ENCODE measurements around the gene RPL37A. TPM values are rescaled to one million over a fixed set of nuclear protein-coding genes. Genes with fewer than 3 reads are reported as not detected.
"Not testable (repeated sequence)": the region's sequence is repeated elsewhere in the genome, so short reads cannot be mapped to it uniquely, and the experiment has no call there.

The RPL37A gene
- total RNA-seq, 1 experiment from 2014 or later = 3,026 TPM

GRCh38 chr2:216518566-216519119, 20.0 kb downstream of the RPL37A start:
- not testable (repeated sequence) for H3K27me3 ChIP-seq (ENCODE audit: control insufficient read depth, insufficient read depth, low read length); H3K36me3 ChIP-seq (replicated peaks; ENCODE audit: control insufficient read depth, insufficient read depth, low read length); H3K4me3 ChIP-seq (ENCODE audit: insufficient read depth, low read depth, low read length); DNase-seq

DNA sequence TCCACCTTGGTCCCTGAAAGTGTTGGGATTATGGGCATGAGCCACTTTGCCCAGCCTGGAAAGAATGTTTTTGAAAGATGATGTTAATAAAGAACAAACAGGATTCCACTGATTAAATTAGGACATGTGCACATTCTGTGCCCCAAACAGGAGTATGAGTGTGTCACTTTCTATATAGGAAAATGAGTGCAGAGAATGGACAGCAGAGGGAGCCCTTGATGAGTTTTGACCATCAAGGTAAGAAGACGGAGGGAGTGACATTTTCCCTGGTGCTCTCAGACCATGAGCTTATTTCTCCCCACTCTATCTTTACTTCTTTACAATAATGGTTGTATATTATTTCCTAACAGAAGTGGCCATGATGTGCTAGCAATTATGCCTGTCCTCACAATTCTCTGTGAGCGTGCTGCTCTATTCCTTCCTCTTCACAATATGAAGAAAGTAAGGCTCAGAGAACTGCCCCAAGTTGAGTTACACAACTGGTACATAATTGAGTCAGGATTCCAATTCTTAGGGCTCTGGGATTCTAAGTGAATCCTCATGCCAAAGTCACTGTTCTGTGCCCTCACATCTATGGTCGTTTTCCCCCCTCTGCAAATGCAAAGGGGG, 20.6 kb downstream of the RPL37A start:
- peak; percentile 43 for DNase-seq
- Histone ChIP-seq H3K36me3 (replicated peaks; ENCODE audit: control insufficient read depth, insufficient read depth, low read length) (peaks cover 8% of the 10 kb centered on the region), H3K4me3 (ENCODE audit: insufficient read depth, low read depth, low read length) (no peak overlapping the region), H3K27me3 (ENCODE audit: control insufficient read depth, insufficient read depth, low read length) (no peaks in the 10 kb centered on the region)

DNA sequence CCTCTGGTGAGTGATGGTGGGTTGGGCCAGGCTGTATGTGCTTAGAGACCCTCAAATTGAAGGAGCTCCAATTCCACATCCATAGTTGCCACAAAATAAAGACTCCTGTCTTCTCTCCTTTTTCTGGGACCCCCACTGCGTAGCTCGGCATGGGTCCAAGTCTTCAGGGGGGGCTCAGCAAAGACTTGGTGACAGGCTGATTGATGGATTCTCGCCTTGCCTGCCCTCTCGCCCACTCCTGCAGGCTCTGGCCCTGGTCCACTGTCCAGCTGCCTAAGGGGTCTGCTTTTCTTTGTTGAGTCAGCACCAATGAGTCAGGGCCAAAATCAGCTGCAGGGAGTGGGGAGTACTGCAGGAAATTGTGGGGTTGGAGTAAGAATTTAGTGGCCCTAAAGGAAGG, 21.5 kb downstream of the RPL37A start:
- no peak for DNase-seq
- no peak overlapping the region for H3K4me3 ChIP-seq (ENCODE audit: insufficient read depth, low read depth, low read length)
- H3K36me3 ChIP-seq (replicated peaks; ENCODE audit: control insufficient read depth, insufficient read depth, low read length) = peaks cover 8% of the 10 kb centered on the region
- H3K27me3 ChIP-seq (ENCODE audit: control insufficient read depth, insufficient read depth, low read length) = no peaks in the 10 kb centered on the region

- DNase-seq = no peak
- H3K27me3 ChIP-seq (ENCODE audit: control insufficient read depth, insufficient read depth, low read length) = no peaks in the 10 kb centered on the region
- H3K4me3 ChIP-seq (ENCODE audit: insufficient read depth, low read depth, low read length) = no peak overlapping the region
- peaks cover 8% of the 10 kb centered on the region for H3K36me3 ChIP-seq (replicated peaks; ENCODE audit: control insufficient read depth, insufficient read depth, low read length)
Observed at GRCh38 chr2:216522892-216523502, 24.4 kb downstream of the RPL37A start.

DNA sequence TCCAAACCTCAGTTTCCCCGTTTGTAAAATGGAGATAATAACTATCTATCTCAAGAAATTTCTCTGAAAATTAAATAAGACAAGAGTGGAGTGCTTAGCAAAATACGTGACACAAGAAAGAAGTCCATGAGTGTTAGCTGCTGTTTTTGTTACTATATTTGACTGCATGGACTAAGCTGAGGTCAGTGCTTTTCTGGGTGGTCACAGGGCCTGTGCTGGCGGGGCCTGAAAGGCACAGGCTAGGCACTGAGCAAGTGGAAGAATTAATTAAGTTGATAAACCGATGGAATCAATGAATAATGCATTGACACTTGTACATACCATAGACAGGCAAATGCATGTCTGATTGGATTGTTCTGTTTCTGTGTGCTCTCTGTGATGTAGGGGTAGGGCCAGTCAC, 27.3 kb downstream of the RPL37A start:
- Histone ChIP-seq H3K4me3 (ENCODE audit: insufficient read depth, low read depth, low read length) (no peak overlapping the region), H3K36me3 (replicated peaks; ENCODE audit: control insufficient read depth, insufficient read depth, low read length) (peaks cover 2% of the 10 kb centered on the region), H3K27me3 (ENCODE audit: control insufficient read depth, insufficient read depth, low read length) (no peaks in the 10 kb centered on the region)
- DNase-seq = no peak

GRCh38 chr2:216526939-216527338, 28.3 kb downstream of the RPL37A start:
- no peak overlapping the region for H3K4me3 ChIP-seq (ENCODE audit: insufficient read depth, low read depth, low read length)

DNA sequence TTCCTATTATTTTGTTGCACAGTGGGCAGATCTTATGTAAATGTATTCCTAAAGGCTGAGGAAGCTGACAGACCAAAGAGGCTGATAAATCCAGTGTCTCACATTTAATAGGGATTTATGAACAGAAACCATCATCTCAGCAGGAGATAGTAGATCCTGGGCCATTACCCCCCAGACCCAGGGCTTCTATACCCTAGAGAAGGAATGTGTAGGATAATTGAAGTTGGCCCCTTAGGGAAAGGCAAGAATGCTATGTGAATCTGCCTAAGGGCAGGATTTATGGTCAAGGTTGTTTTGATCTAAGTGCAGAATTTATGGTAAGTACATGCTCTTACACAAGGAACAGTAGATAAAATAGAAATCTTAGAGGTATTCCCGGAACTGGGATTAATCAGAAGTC, 29.0 kb downstream of the RPL37A start:
- DNase-seq = no peak
- no peaks in the 10 kb centered on the region for H3K27me3 ChIP-seq (ENCODE audit: control insufficient read depth, insufficient read depth, low read length)
- H3K36me3 ChIP-seq (replicated peaks; ENCODE audit: control insufficient read depth, insufficient read depth, low read length) = no peaks in the 10 kb centered on the region
- no peak overlapping the region for H3K4me3 ChIP-seq (ENCODE audit: insufficient read depth, low read depth, low read length)

More at GRCh38 chr2:216526939-216527338, 28.3 kb downstream of the RPL37A start:
- DNase-seq = no peak
- no peaks in the 10 kb centered on the region for H3K27me3 ChIP-seq (ENCODE audit: control insufficient read depth, insufficient read depth, low read length)
- no peaks in the 10 kb centered on the region for H3K36me3 ChIP-seq (replicated peaks; ENCODE audit: control insufficient read depth, insufficient read depth, low read length)

DNA sequence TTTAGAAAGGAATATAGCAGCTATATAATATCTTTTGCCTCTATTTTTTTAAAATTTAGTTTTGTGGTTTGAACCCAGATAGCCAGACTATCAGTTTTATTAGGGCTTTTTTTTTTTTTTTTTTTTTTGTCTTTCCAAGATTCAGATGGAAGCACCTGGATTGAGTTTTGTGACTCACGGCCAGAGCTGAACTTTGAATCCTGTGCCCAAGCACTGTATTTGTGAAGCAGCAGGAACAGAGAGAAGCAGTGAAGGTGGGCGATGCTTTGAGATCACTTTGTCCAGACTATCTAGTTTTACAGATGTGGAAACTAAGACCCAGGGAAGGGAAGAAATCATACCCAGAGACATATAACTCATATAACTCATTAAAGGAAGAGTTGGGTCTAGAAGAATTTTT, 33.9 kb downstream of the RPL37A start:
- no peak for DNase-seq
- Histone ChIP-seq H3K4me3 (ENCODE audit: insufficient read depth, low read depth, low read length) (no peak overlapping the region), H3K36me3 (replicated peaks; ENCODE audit: control insufficient read depth, insufficient read depth, low read length) (0 out of 2 replicates have a peak, but pooled peaks cover 1% of the 10 kb centered on the region), H3K27me3 (ENCODE audit: control insufficient read depth, insufficient read depth, low read length) (no peaks in the 10 kb centered on the region)

DNA sequence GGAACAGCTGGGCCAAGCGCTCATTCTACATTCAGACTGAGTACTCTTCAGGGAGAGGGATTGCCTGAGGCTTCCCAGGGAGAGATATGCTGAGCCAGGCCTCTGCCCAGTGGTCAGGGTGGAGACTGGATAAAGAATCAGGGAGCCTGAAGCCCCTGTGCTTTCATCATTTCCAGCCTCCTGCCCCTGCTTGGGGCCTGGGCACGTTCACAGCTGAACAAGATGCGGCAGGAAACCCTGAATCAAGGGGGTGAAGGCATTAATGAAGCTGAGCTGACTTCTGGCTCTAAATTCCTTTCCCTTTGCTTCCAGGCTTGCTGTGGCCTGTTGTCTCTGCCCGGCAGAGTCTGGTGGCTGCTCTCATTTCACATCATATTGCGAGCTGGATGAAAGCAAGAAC, 35.0 kb downstream of the RPL37A start:
- DNase-seq = no peak
- Histone ChIP-seq H3K4me3 (ENCODE audit: insufficient read depth, low read depth, low read length) (no peak overlapping the region), H3K36me3 (replicated peaks; ENCODE audit: control insufficient read depth, insufficient read depth, low read length) (peaks cover 1% of the 10 kb centered on the region; the same call in 1 of the 2 replicates), H3K27me3 (ENCODE audit: control insufficient read depth, insufficient read depth, low read length) (no peaks in the 10 kb centered on the region)

DNA sequence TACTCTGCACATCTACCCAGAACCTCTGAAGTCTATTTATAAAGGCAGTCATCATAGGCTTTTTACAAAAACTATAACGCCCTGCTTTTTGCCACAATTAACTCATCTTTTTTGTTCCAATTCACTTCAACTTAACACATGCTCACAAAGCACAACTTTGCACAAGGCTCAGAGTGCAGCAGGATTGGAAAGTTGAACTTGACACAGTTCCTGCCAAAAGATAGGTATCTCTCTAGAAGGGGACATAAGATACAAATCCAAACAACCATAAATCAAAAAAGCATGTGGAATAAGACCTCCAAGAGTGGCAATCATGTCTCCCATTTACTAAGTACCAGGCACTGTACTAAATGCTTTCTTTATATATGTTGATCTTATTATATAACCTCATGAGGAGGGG, 36.2 kb downstream of the RPL37A start:
- no peaks in the 10 kb centered on the region for H3K27me3 ChIP-seq (ENCODE audit: control insufficient read depth, insufficient read depth, low read length)
- peaks cover 1% of the 10 kb centered on the region; the same call in 1 of the 2 replicates for H3K36me3 ChIP-seq (replicated peaks; ENCODE audit: control insufficient read depth, insufficient read depth, low read length)
- H3K4me3 ChIP-seq (ENCODE audit: insufficient read depth, low read depth, low read length) = no peak overlapping the region
- DNase-seq = no peak

GRCh38 chr2:216535454-216535995, 36.9 kb downstream of the RPL37A start:
- Histone ChIP-seq H3K4me3 (ENCODE audit: insufficient read depth, low read depth, low read length) (no peak overlapping the region), H3K27me3 (ENCODE audit: control insufficient read depth, insufficient read depth, low read length) (no peaks in the 10 kb centered on the region), H3K36me3 (replicated peaks; ENCODE audit: control insufficient read depth, insufficient read depth, low read length) (peaks cover 1% of the 10 kb centered on the region; the same call in 1 of the 2 replicates)
- no peak for DNase-seq

- H3K4me3 ChIP-seq (ENCODE audit: insufficient read depth, low read depth, low read length) = no peak overlapping the region
- no peaks in the 10 kb centered on the region for H3K27me3 ChIP-seq (ENCODE audit: control insufficient read depth, insufficient read depth, low read length)
- peaks cover 1% of the 10 kb centered on the region; the same call in 1 of the 2 replicates for H3K36me3 ChIP-seq (replicated peaks; ENCODE audit: control insufficient read depth, insufficient read depth, low read length)
- no peak for DNase-seq
Observed at GRCh38 chr2:216536734-216537210, 38.1 kb downstream of the RPL37A start.

DNA sequence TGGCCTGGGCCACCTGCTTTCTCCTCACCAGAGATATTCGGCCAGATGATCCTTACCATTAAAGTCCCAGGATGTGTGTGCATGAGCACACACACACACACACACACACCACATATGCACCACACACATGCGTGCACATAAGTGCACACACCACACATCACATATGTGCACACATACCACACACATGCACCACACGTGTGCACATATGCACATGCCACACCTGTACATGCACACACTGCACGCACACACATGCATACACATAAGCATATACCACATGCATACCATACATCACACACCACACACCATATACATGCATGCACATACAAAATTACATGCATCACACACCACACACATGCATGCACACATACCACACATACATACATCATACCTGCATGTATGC, 38.7 kb downstream of the RPL37A start:
- H3K36me3 ChIP-seq (replicated peaks; ENCODE audit: control insufficient read depth, insufficient read depth, low read length) = peaks cover 1% of the 10 kb centered on the region; the same call in 1 of the 2 replicates
- no peak overlapping the region for H3K4me3 ChIP-seq (ENCODE audit: insufficient read depth, low read depth, low read length)
- H3K27me3 ChIP-seq (ENCODE audit: control insufficient read depth, insufficient read depth, low read length) = no peaks in the 10 kb centered on the region
- no peak for DNase-seq

GRCh38 chr2:216538538-216538937, 39.9 kb downstream of the RPL37A start:
- no peaks in the 10 kb centered on the region for H3K27me3 ChIP-seq (ENCODE audit: control insufficient read depth, insufficient read depth, low read length)
- H3K36me3 ChIP-seq (replicated peaks; ENCODE audit: control insufficient read depth, insufficient read depth, low read length) = peaks cover 1% of the 10 kb centered on the region; the same call in 1 of the 2 replicates
- no peak for DNase-seq
- H3K4me3 ChIP-seq (ENCODE audit: insufficient read depth, low read depth, low read length) = no peak overlapping the region

DNA sequence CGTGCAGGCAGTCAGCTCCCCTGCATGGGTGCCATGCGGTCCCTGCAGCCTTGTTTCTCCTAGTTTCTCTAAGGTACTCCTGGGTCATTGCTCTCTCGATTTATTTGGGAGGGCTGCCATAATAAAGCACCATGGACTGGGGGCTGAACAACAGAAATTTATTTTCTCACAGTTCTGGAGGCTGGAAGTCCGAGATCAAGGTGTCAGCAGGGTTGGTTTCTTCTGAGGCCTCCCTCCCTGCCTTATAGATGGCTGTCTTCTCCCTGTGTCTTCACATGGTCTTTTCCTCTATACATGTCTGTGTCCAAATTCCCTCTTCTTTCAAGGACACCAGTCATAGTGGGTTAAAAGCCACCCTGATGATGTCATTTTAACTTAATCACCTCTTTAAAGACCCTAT, 40.5 kb downstream of the RPL37A start:
- Histone ChIP-seq H3K4me3 (ENCODE audit: insufficient read depth, low read depth, low read length) (no peak overlapping the region), H3K27me3 (ENCODE audit: control insufficient read depth, insufficient read depth, low read length) (no peaks in the 10 kb centered on the region), H3K36me3 (replicated peaks; ENCODE audit: control insufficient read depth, insufficient read depth, low read length) (peaks cover 1% of the 10 kb centered on the region; the same call in 1 of the 2 replicates)
- DNase-seq = no peak
